NCI-H1105 treated with DMSO at 0.1 percent for 48 hours (cell line): ENCODE results near the gene ARPC2.

Experiments used
- DNase-seq: peaks from one replicate; lab custom pipeline; 2025; lab: John Stamatoyannopoulos, UW

Gene ARPC2

GRCh38 chr2:218253232-218253625, 36.2 kb downstream of the ARPC2 start:
- DNase-seq, result no peak

DNA sequence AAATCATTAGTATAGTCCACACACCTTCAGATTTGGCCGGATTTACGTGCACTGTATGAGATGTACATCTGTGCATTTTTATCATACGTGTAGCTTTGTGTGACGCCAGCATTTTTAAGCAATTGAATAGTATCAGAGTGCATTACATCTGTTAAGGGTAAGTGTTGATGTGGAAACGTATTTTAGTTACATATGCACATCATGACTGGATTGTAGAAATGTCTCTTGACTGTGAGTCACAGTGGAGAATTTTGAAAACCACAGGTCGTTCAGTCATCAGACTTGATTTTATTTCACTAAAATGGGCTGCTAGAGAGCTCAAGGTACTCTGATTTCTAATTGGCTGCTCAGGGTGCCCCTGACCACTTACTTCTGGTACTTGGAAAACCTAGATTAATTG, 38.5 kb downstream of the ARPC2 start:
- no peak for DNase-seq

- DNase-seq, result no peak
Observed at GRCh38 chr2:218256612-218257350, 39.8 kb downstream of the ARPC2 start.

DNA sequence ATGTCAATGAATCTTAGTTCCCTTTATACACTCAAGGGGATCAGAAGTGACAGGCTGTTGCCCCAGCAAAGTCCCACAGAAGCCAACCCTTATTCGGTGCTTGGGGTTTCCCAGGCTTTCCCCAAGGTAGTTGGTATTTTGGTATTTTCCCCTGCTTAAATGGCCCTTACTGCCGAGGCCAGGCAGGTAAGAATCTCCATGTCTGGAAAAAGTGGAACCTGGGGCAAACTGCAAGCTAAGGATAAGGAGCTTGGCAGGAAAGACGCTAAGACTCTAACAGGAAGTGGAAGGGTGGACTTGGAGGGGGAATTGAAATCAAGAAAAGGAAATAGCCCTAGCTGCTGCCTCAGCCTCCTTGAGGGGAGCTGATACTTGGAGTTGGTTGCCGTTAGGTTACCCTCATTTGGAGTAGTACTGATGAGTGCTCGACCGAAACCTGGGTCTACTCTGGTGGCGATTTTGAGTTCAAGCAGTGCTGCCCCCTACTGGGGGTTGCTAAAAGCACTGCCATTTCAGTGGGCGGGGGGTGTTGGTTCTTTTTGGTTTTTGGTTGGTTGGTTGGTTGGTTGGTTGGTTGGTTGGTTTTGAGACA, 40.5 kb downstream of the ARPC2 start:
- DNase-seq, result no peak

GRCh38 chr2:218259099-218259961, 42.3 kb downstream of the ARPC2 start:
- DNase-seq, result no peak

DNA sequence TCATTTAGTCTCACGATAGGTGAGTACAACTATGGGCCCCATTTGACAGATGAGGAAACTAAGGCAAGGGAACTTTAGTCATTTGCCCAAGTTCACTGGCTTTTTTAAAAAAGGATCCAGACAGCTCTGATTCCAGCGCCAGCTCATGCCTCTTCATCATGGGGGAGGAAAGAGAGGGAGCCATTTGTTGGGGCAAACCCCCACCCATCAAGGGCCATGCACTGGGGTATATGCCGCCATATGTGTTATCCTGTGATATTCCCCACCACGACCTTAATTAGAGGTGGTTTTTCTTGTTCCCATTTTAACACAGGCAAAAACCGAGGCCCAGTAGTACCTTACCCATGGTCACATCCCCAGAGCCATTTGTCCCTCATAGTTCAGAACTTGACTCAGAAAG, 43.2 kb downstream of the ARPC2 start:
- DNase-seq, result no peak

- DNase-seq, result no peak
Observed at GRCh38 chr2:218260742-218261422, 43.9 kb downstream of the ARPC2 start, which contains the start of gene GPBAR1. GPBAR1 (plus strand) TSS chr2:218261015; CDS start chr2:218262725, 1,710 bp downstream.

- DNase-seq, result no peak
Observed at GRCh38 chr2:218261423-218262236, 44.6 kb downstream of the ARPC2 start.

DNA sequence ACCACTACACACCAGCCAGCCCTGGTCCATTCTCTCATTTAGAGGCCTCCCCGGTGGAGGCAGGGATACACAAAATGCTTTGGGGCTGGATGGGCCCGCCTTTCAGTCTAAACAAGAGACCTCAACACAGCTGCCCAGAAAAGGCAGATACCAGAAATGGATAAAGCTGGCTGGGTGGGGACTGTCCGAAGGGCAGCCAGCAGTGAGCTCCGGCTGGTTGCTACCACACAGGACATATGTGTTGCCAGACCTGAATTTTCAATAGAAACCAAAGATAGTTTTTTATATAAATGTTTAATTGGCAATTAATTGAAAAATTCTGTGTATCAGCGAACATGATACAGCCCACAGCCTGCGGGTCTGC, 45.2 kb downstream of the ARPC2 start:
- DNase-seq, result no peak

GRCh38 chr2:218262631-218263586, 45.9 kb downstream of the ARPC2 start:
- DNase-seq, result no peak

GRCh38 chr2:218263817-218264641, 47.0 kb downstream of the ARPC2 start:
- no peak for DNase-seq

DNA sequence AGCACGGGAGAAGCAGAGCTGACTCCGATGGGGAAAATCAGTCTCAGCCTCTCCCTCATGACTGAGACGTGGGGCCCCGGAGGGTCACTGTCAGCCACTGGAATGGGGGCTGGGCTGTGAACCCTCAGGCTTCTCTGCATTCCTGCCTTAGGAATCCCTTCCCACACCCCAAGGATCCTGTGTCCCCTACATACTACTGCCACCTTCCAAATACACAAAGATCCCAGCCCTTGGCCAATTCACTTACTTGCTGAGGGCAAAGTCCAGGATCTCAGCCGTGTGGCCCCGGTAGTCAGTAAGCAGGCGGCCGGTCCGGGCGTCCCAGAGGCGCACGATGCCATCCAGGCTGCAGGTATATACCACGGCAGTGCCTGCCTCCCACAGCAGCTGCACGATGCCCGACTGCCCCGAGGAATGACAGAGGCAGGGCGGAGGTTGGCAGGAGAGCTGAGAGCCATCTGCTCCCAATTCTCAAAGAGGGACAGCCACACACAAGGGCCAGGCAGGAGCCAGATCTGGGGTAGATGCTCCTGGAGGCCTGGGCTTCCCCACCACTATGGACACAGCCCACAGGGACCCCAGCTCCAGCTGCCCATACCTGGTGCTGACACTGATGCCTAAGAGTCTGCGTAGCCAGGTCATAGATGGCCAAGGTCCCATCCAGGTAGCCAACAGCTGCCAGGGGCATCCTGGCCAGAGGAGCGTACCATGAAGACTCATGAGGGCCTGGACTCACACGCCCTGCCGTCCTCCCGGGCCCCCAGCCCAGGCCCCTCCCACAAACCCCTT, 48.0 kb downstream of the ARPC2 start:
- DNase-seq, result no peak

GRCh38 chr2:218265626-218266025, 48.6 kb downstream of the ARPC2 start:
- DNase-seq, result no peak

GRCh38 chr2:218266316-218266979, 49.5 kb downstream of the ARPC2 start:
- no peak for DNase-seq

GRCh38 chr2:218267259-218267658, 50.3 kb downstream of the ARPC2 start:
- no peak for DNase-seq

DNA sequence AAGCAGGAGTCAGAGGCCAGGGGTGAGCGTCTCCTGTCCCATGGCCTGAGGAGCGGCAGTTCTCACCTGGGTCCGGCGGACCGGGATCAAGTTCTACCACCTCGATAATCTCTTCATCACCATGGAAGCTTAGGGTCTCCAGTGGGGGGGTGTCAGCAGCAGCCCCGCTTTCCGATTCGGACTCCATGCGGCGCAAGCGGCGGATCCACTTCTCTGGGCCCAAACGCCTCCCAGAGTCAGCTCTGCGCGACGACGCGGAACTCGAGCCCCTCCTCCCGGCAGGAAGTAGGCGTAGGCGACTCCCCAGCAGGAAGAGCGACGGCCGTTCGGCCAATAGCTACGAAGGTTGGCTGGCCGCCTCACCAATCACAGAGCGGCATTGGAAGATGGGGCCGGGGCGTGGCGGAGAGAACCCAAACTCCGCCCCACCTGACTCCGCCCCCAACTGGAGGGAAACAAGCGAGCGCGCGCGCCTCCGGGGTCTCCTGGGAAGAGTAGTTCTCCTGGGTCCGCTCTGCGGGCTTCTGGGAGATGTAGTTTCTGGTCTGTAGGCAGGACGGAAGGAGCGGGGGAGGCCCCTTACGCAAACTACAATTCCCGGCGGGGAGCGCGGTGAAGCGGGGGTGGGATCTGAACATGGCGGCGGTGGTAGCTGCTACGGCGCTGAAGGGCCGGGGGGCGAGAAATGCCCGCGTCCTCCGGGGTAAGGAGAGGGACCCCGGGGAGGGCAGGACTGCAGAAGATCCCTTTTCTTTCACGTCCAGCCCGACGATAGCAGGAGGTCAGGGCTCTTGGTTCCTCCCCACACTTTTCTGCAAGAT, 53.1 kb downstream of the ARPC2 start, which contains the start of the genes AAMP and PNKD:
Gene AAMP (minus strand): TSS at position 238 of the 821 bp plus-strand sequence. CDS start 51 bp downstream, at position 187.
Gene PNKD (plus strand): TSS at position 620 of the 821 bp plus-strand sequence. CDS start 17 bp downstream, at position 637.
- peak; percentile 97 for DNase-seq
